Prostate gland (tissue), 2 donors: ENCODE results near the gene SAMD10.
"Not testable (repeated sequence)": the region's sequence is repeated elsewhere in the genome, so short reads cannot be mapped to it uniquely, and the experiment has no call there.

ENCODE experiments used
- CTCF ChIP-seq, 4 experiments: fragments of 200-600 bp in 2 of 4; fragments of 450-650 bp in 2 of 4; sonication (generic) in 2 of 4; IDR thresholded peaks; 1 replicate in 3 of 4; 2 replicates in 1 of 4; pipeline ENCODE4 v1.5.1; 2016 to 2019; ENCODE audit warnings: antibody characterized with exemption in 4 of 4, mild to moderate bottlenecking in 2 of 4, moderate library complexity in 2 of 4
- POLR2A ChIP-seq: fragments of 450-650 bp; IDR thresholded peaks from one replicate; pipeline ENCODE4 v1.6.1; 2016; ENCODE audit warnings: antibody characterized with exemption, mild to moderate bottlenecking
- POLR2AphosphoS5 ChIP-seq: sonication (generic); formaldehyde crosslinking; IDR thresholded peaks from one replicate; pipeline ENCODE4 v1.6.1; 2017; ENCODE audit warnings: antibody characterized with exemption

GRCh38 chr20:64012385-64013154 is 33.1 kb upstream of the SAMD10 start:
- not testable (repeated sequence) for TF ChIP-seq CTCF (IDR thresholded peaks at IDR 0.05); POLR2AphosphoS5; POLR2A
